GM12878 (cell line): ENCODE results near the gene SREK1. TPM values are rescaled to one million over a fixed set of nuclear protein-coding genes. Genes with fewer than 3 reads are reported as not detected.

Source experiments
- ATAC-seq: fragments of 200-7000 bp; cut with Tn5 transposase; 3 replicates; pipeline ENCODE4 v1.9.1; 2020; ENCODE audit warnings: mild to moderate bottlenecking, moderate library complexity
- BruUV-seq: library from RNA; stranded (reverse); fragments of 400-500 nt; replicated peaks from 2 replicates; lab custom pipeline; 2021; lab: Mats Ljungman, UMichigan
- CTCF ChIA-PET: fragments of 300-600 bp; sonication (Branson Sonifier 250); formaldehyde crosslinking; extraction: SDS; loops from one replicate; lab custom pipeline; 2021; ENCODE audit warnings: inconsistent platforms; lab: Yijun Ruan, JAX
- POLR2A ChIA-PET: fragments of 350-600 bp; formaldehyde crosslinking; extraction: SDS; loops from one replicate; lab custom pipeline; 2021; ENCODE audit warnings: inconsistent platforms; lab: Charles Lee
- RAD21 ChIA-PET: fragments of 300-600 bp; sonication (Branson Sonifier 250); formaldehyde crosslinking; loops from one replicate; lab custom pipeline; 2023; ENCODE audit warnings: antibody characterized with exemption; ENCODE audit not compliant: unreplicated experiment; lab: Charles Lee
- SMC1A ChIA-PET: fragments of 300-600 bp; sonication (Branson Sonifier 250); formaldehyde crosslinking; loops from one replicate; lab custom pipeline; 2023; ENCODE audit not compliant: unreplicated experiment, uncharacterized antibody; lab: Charles Lee
- DNase-seq: peaks from one replicate; pipeline ENCODE4 v3.0.0-alpha.2; 2011; ENCODE audit warnings: low read depth, low spot score
- FAIRE-seq: peaks from 3 replicates; lab custom pipeline; 2011; peaks lifted over from hg19 to GRCh38; lab: Jason Lieb, UNC
- H2AFZ ChIP-seq: 2 replicates; pipeline ENCODE4 v1.6.0; 2011; ENCODE audit warnings: low read depth, low read length, control low read depth; ENCODE audit not compliant: control insufficient read depth
- H3K27ac ChIP-seq: 2 replicates; pipeline ENCODE4 v1.5.1; 2011; ENCODE audit warnings: control low read depth; ENCODE audit not compliant: control insufficient read depth, insufficient read depth
- H3K27me3 ChIP-seq, 2 experiments: replicated peaks in 1 of 2; 2 replicates each; pipeline versions ENCODE4 v1.6.0 to v1.6.1; 2011; ENCODE audit warnings: low read length in 1 of 2; ENCODE audit not compliant: control insufficient read depth in 2 of 2, insufficient read depth in 2 of 2
- H3K36me3 ChIP-seq, 2 experiments: 2 replicates each; pipeline ENCODE4 v1.5.1; 2011; ENCODE audit warnings: low read length in 1 of 2; ENCODE audit not compliant: control insufficient read depth in 2 of 2, insufficient read depth in 2 of 2
- H3K4me1 ChIP-seq: 2 replicates; pipeline ENCODE4 v1.6.1; 2011; ENCODE audit warnings: mild to moderate bottlenecking, low read length, moderate library complexity, mixed read lengths; ENCODE audit not compliant: control insufficient read depth, insufficient read depth
- H3K4me2 ChIP-seq: 2 replicates; pipeline ENCODE4 v1.6.0; 2011; ENCODE audit warnings: control low read depth; ENCODE audit not compliant: control insufficient read depth, insufficient read depth
- H3K4me3 ChIP-seq: fragments of 200-600 bp; sonication (generic); 2 replicates; pipeline ENCODE4 v1.5.1; 2016
- H3K79me2 ChIP-seq: 2 replicates; pipeline ENCODE4 v1.6.0; 2011; ENCODE audit warnings: low read length; ENCODE audit not compliant: control insufficient read depth, insufficient read depth
- H3K9ac ChIP-seq: 2 replicates; pipeline ENCODE4 v1.8.0; 2011; ENCODE audit warnings: low read length, control low read depth, mixed read lengths; ENCODE audit not compliant: control insufficient read depth, insufficient read depth
- H3K9me3 ChIP-seq: replicated peaks from 3 replicates; pipeline ENCODE4 v1.5.1; 2011; ENCODE audit warnings: mild to moderate bottlenecking, low read length; ENCODE audit not compliant: control insufficient read depth, insufficient read depth
- H4K20me1 ChIP-seq: 2 replicates; pipeline ENCODE4 v1.6.0; 2011; ENCODE audit not compliant: control insufficient read depth, insufficient read depth
- BMI1 ChIP-seq: fragments of 450-650 bp; IDR thresholded peaks from 2 replicates; pipeline ENCODE4 v1.6.1; 2016; ENCODE audit warnings: mild to moderate bottlenecking, moderate library complexity, borderline replicate concordance
- CBX5 ChIP-seq: sonication (generic); IDR thresholded peaks from 2 replicates; pipeline ENCODE4 v1.6.1; 2016; ENCODE audit warnings: low read depth, moderate library complexity, mild to moderate bottlenecking, inconsistent platforms
- EED ChIP-seq: sonication (generic); IDR thresholded peaks from 2 replicates; pipeline ENCODE4 v1.6.1; 2016; ENCODE audit warnings: antibody characterized with exemption, low read depth
- JUND ChIP-seq: IDR thresholded peaks from 2 replicates; pipeline ENCODE4 v1.6.1; 2012; ENCODE audit warnings: low read depth, mild to moderate bottlenecking, low read length, improper control_type of control experiment, moderate library complexity
- KDM1A ChIP-seq: fragments of 200-600 bp; sonication (generic); IDR thresholded peaks from 2 replicates; pipeline ENCODE4 v1.6.1; 2016; ENCODE audit warnings: borderline replicate concordance
- RAD21 ChIP-seq: IDR thresholded peaks from 2 replicates; pipeline ENCODE4 v1.6.1; 2011; ENCODE audit warnings: mild to moderate bottlenecking, low read depth, low read length, moderate library complexity; ENCODE audit not compliant: insufficient read depth
- RFX5 ChIP-seq: IDR thresholded peaks from 2 replicates; pipeline ENCODE4 v1.6.1; 2011; ENCODE audit warnings: low read depth, low read length, improper control_type of control experiment
- SMC3 ChIP-seq: IDR thresholded peaks from 2 replicates; pipeline ENCODE4 v1.6.1; 2011; ENCODE audit warnings: low read length, improper control_type of control experiment, borderline replicate concordance
- TBL1XR1 ChIP-seq: IDR thresholded peaks from 2 replicates; pipeline ENCODE4 v1.6.1; 2012; ENCODE audit warnings: low read depth, low read length, improper control_type of control experiment
- whole genome bisulfite sequencing: methylation state at CpG from one replicate; pipeline ENCODE4 v1.1.6; 2016; ENCODE audit warnings: low lambda C conversion rate; ENCODE audit not compliant: insufficient replicate concordance, insufficient coverage; ENCODE audit errors: missing lambda C conversion rate; 5-methylcytosine and 5-hydroxymethylcytosine counted together
- in situ Hi-C: fragments of 300-500 bp; cut with MboI; formaldehyde crosslinking; loops from 9 replicates; pipeline ENCODE4 v1.14.3; 2018; ENCODE audit warnings: mixed read lengths
- intact Hi-C: fragments of 100-400 bp; cut with micrococcal nuclease; formaldehyde crosslinking; loops from one replicate; pipeline ENCODE4 v1.14.2; 2022; ENCODE audit not compliant: unreplicated experiment
- polyA plus RNA-seq, 11 experiments: library from polyadenylated mRNA; depleted of rRNA in 4 of 11; unstranded in 6 of 11; stranded (reverse) in 5 of 11; fragments of >200 nt; fragmentation: Nextera tagmentation in 4 of 11; fragmentation: Illumina TruSeq in 1 of 11; extraction: Ambion mirVana in 4 of 11; extraction: Trizol in 1 of 11; gene quantifications; 1 replicate in 1 of 11; 2 replicates in 10 of 11; pipeline versions ENCODE4 v1.2.1 to v1.2.3, GENCODE V29; 2011 to 2016; ENCODE audit warnings: inconsistent platforms in 2 of 11, missing spikeins in 2 of 11, low read depth in 1 of 11
- total RNA-seq, 4 experiments: library from RNA; depleted of rRNA in 3 of 4; stranded (reverse); fragments of >200 nt in 3 of 4; fragmentation: Illumina TruSeq in 1 of 4; extraction: Trizol in 1 of 4; gene quantifications; 2 replicates each; pipeline versions ENCODE4 v1.2.1 to v1.2.3, GENCODE V29; 2013 to 2021
- TF ChIP-seq, protein P1 (sequence below), 3 experiments: IDR thresholded peaks in 2 of 3; conservative IDR thresholded peaks in 1 of 3; 2 replicates each; pipeline ENCODE4 v1.5.1; 2011; ENCODE audit warnings: low read depth in 3 of 3, low read length in 3 of 3, mild to moderate bottlenecking in 3 of 3, control low read depth in 2 of 3, moderate library complexity in 2 of 3, inconsistent platforms in 1 of 3, mixed read lengths in 1 of 3; ENCODE audit not compliant: control insufficient read depth in 2 of 3, insufficient read depth in 1 of 3; ENCODE audit errors: extremely low read depth in 1 of 3

Gene SREK1
- total and polyA plus RNA-seq, 10 of the 15 experiments (the other 5 are each of a cell fraction or from before 2014, with no cell fraction given) = 30.7 to 100 (median 61.5) TPM

DNA sequence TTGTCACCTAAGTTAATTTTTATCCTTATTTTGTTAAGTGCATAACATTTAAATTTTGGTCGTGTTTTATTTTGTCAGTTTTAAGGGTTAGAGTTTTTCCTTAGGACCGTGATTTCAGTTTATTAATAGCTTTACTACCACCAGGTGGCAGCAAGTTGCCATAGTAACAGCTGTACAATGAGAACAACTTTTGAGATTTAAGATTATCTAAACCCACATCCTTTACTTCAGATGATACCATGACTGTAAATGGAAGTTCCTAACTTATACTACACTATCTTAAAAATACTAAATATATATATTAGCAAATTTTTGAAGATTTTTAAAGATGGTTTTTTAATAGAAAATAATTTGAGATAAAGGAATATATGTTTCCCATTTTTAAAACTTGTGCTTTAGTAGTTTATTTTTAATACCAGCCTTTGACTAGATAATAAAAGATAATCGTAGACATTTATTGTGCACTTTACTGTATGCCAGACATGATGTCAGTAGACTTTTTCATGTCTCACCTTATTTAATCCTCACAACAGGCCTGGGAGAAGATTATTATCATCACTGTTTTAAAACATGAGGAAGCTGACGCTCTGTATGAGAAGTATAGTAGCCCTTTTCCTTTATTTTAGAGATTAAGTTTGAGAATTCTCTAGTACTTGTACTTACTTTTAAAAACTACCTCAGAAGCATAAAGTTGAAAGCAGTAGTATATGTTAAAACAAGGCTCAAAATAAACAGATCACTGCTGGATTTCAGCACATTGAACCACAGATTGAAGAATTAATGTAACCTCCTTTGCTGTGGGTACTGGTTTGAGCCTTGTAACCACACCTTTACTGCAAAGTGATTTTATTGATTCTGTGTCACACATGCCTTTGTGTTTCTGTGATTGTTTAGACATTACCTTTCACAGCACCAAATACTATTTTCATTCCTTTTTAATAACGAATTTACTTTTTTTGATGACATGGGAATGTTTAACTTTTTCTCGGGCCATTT lies 27.5 kb downstream of the SREK1 start:
- H4K20me1 ChIP-seq = no peaks in the 10 kb centered on the region
- H2AFZ ChIP-seq = no peak overlapping the region
- POLR2A ChIA-PET = interaction anchor here (0.6 kb wide), 2 partner anchors 229 to 494 kb away, joined by 3 read pairs; no protein-coding TSS in a partner anchor
- H3K27ac ChIP-seq = no peak overlapping the region
- H3K4me1 ChIP-seq = no peaks in the 10 kb centered on the region; the same call in 1 of the 2 replicates
- H3K4me2 ChIP-seq = no peak overlapping the region
- CTCF ChIA-PET = interaction anchor here (0.7 to 2.7 kb wide), 14 partner anchors 8 to 585 kb away, joined by 3 to 8 read pairs (median 5); no protein-coding TSS in a partner anchor
- no TSS peak for BruUV-seq
- 67% methylated on average over 6 of the region's 6 CpGs for WGBS
- ATAC-seq (peak; percentile 70), FAIRE-seq (peak; percentile 93), DNase-seq (no peak)
- H3K9ac ChIP-seq = no peak overlapping the region
- in situ Hi-C loops (no loop called here), intact Hi-C loops (loop anchor here (5.0 kb wide), 2 partner anchors 136 to 586 kb away; no protein-coding TSS in a partner anchor)
- no peaks in the 10 kb centered on the region for H3K9me3 ChIP-seq
- no peaks in the 10 kb centered on the region; the same call in 1 of the 2 replicates for H3K79me2 ChIP-seq
- RAD21 ChIA-PET = interaction anchor here (0.6 to 1.8 kb wide), 5 partner anchors 11 to 411 kb away, joined by 3 to 14 read pairs (median 4); no protein-coding TSS in a partner anchor
- H3K27me3 ChIP-seq = no peaks in the 10 kb centered on the region
- SMC1A ChIA-PET = interaction anchor here (0.9 to 2.2 kb wide), 8 partner anchors 7 to 451 kb away, joined by 3 to 6 read pairs (median 4); no protein-coding TSS in a partner anchor
- no peak overlapping the region for H3K4me3 ChIP-seq
- TF ChIP-seq SMC3 (peak; percentile 40; the same call in 1 of the 2 replicates), BMI1 (peak; percentile 93), KDM1A (no peak), JUND (no peak), EED (no peak), TBL1XR1 (no peak), CBX5 (no peak), RAD21 (peak; percentile 36; the same call in 1 of the 2 replicates), RFX5 (no peak)
- TF ChIP-seq, protein P1, sequence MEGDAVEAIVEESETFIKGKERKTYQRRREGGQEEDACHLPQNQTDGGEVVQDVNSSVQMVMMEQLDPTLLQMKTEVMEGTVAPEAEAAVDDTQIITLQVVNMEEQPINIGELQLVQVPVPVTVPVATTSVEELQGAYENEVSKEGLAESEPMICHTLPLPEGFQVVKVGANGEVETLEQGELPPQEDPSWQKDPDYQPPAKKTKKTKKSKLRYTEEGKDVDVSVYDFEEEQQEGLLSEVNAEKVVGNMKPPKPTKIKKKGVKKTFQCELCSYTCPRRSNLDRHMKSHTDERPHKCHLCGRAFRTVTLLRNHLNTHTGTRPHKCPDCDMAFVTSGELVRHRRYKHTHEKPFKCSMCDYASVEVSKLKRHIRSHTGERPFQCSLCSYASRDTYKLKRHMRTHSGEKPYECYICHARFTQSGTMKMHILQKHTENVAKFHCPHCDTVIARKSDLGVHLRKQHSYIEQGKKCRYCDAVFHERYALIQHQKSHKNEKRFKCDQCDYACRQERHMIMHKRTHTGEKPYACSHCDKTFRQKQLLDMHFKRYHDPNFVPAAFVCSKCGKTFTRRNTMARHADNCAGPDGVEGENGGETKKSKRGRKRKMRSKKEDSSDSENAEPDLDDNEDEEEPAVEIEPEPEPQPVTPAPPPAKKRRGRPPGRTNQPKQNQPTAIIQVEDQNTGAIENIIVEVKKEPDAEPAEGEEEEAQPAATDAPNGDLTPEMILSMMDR (IDR thresholded peaks at IDR 0.05 in 2 of 3, conservative IDR thresholded peaks at IDR 0.05 in 1 of 3; ENCODE audit: control insufficient read depth in 2 of 3, extremely low read depth in 1 of 3, insufficient read depth in 1 of 3, low read depth in 3 of 3, low read length in 3 of 3) = peak; percentile 27 to 57 (median 40); a peak in 5 of 6 replicates
- H3K36me3 ChIP-seq = peaks cover 0 to 19% of the 10 kb centered on the region in 2 experiments; a peak in 3 of 4 replicates
